PC-3 (cell line): Measurements from ENCODE around the gene VEGFD.

ENCODE experiments used
- CTCF ChIP-seq: fragments of 300-600 bp; sonication (generic); conservative IDR thresholded peaks from 2 replicates; pipeline ENCODE4 v1.5.1; 2017; ENCODE audit warnings: antibody characterized with exemption, low read depth, mild to moderate bottlenecking, low read length
- EZH2 ChIP-seq: fragments of 300-600 bp; sonication (generic); IDR thresholded peaks from one replicate; pipeline ENCODE4 v1.6.1; 2017; ENCODE audit warnings: antibody characterized with exemption, mild to moderate bottlenecking, low read length; ENCODE audit not compliant: unreplicated experiment
- EZH2phosphoT487 ChIP-seq: fragments of 300-600 bp; sonication (generic); IDR thresholded peaks from 2 replicates; pipeline ENCODE4 v1.6.1; 2018; ENCODE audit warnings: mild to moderate bottlenecking, antibody characterized with exemption, low read length, borderline replicate concordance

- TF ChIP-seq CTCF (no peak), EZH2phosphoT487 (no peak), EZH2 (no peak)
These were observed 40.8 kb upstream of the VEGFD start for GRCh38 chrX:15425024-15425423.
